NCI-H748 (cell line): ENCODE measurements around the gene TRMT44.

Source experiments
- DNase-seq: peaks from one replicate; lab custom pipeline; 2025; ENCODE audit not compliant: unreplicated experiment; lab: John Stamatoyannopoulos, UW

TRMT44 gene

DNA sequence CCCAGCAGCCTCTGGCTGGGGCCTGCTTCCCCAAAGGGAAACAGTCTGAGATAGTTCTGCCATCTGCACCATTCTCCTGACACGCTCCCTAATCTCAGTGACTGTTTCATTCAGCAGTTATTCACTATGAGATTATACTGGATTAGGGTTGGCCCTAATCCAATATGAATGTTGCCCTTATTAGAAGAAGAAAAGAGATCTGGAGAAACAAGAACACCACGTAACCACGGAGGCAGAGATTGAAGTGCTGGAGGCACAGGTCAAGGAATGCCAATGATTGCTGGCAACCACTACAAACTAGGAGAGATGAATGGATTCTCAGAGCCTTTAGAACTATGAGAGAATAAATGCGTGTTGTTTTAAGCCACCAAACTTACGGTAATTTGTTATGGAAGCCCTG is 7.4 kb upstream of the TRMT44 start:
- DNase-seq = no peak

DNA sequence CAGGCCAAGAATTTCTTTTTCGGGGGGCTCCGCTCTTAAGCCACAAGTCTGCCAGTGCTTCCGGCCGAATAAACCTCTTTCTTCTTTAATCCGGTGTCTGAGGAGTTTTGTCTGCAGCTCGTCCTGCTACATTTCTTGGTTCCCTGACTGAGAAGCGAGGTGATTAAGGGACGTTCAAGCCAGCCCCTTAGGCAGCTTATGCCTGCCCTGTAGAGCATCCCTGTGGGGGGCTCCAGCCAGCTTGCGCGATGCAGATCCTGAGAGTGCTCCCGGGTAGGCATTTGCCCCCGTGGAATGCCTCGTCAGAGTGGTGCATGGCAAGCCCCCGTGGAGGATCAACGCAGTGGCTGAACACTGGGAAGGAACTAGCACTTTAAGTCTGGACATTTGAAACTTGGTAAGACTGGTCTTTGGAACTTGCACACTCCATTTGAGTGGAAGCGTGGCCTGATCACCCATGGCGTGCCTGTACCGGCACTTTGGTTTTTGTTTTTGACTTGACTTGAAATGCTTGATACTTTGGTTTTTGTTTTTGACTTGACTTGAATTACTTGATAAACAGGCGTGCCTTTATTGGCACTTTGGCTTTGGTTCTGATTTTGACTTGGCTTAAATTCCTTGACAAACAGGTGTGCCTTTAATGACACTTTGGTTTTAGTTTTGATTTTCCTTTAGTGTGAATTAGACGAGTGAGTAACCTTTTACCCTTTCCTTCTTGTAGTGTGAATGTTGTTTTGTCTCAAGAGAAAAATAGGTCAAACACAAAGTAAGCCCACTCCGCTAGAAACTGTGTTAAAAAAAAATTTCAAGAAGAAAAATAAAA is 6.1 kb upstream of the TRMT44 start:
- DNase-seq = no peak

DNA sequence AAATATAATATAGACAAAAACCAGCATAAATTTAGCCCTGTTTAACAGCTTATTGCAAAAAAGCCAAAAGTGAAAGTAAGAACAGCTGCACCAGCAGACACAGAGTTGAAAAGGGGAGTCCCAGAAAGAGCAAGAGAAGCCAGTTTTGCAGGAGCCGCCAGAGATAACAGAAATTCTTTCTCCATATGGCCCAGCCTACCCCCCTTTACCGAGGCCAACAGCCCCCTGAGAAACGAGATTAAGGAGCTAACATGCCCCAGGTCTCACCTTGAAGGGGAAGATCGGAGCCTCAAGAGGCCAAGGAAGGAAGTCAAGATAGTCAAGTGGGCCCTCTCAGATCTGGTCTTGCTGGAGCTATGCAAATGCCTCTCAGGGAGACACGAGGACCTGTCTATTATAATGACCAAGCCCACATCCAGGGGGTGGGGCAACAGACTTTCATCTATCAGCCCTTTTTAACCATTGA is 4.9 kb upstream of the TRMT44 start:
- DNase-seq = no peak

DNA sequence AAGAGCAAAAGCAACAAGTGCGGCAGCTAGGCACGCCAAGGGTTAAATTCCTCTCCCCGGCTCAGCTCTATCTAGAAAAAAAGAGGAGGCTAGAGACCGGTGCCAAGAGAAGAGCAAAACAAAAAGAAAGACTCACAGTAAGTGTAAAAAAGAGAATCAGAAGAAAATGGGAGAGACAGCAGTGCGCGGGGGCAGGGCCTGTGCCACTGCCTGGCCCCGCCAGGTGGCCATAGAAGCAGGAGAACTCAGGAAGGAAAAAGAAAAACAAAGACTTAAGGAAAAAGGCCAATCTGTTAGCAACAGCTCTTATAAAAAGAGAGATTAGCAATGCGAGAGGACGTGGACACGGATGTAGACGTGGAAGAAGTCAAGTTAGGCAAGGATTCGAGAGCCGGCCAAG is 3.3 kb upstream of the TRMT44 start:
- no peak for DNase-seq

DNA sequence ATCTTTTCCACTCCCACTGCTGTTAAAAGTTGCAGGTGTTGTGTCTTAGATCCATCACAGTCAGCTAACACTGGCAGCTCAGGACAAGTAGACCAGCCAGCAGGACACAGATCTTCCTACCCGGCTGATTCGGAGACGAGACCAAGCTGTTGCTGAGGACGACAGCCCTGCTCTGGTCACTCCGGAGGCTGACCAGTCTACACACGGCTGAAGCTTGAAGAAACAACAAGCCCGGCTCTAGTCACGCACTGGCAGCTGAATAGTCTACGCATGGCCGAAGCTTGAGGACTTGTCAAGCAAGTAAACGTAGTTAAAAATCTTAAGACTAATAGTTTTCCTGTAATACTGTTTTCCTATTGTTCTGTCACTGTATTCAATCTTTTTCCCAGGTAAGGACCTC is 1.8 kb upstream of the TRMT44 start:
- no peak for DNase-seq

DNA sequence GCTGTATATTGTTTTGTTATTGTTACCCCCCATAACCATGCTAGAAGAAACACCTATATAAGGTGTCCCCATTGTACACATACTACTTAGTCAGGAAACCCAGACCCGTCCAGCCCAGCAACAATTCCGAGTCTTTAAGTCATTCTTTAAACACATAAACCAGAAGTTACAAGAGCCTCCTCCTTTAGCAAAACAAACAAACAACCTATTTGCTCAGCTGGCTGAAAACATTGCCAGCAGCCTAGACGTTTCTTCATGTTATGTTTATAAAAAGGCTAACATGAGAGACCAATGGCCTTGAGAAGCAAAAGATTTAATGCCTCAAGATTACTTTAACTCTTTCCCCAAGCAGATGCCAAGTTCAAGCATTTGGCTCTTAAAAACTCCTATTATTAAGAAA is 1.4 kb upstream of the TRMT44 start:
- no peak for DNase-seq

DNA sequence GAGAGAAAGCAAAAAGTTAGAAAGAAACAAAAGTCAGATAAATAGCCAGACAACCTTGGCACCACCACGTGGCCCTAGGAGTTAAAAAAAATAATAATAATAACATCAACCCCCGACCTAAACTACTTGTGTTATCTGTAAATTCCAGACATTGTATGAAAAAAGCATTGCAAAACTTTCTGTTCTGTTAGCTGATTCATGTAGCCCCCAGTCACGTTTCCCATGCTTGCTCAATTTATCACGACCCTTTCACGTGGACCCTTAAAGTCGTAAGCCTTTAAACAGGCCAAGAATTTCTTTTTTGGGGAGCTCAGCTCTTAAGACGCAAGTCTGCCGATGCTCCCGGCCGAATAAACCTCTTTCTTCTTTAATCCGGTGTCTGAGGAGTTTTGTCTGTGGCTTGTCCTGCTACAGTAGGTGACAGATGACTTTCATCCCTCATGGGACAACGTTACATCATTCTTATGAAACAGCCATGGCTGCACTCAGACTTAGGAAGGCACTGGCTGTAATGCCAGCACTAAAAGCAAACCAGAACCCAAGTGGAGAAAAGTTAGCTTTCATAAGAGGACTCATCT is 574 bp upstream of the TRMT44 start:
- peak; percentile 38 for DNase-seq

DNA sequence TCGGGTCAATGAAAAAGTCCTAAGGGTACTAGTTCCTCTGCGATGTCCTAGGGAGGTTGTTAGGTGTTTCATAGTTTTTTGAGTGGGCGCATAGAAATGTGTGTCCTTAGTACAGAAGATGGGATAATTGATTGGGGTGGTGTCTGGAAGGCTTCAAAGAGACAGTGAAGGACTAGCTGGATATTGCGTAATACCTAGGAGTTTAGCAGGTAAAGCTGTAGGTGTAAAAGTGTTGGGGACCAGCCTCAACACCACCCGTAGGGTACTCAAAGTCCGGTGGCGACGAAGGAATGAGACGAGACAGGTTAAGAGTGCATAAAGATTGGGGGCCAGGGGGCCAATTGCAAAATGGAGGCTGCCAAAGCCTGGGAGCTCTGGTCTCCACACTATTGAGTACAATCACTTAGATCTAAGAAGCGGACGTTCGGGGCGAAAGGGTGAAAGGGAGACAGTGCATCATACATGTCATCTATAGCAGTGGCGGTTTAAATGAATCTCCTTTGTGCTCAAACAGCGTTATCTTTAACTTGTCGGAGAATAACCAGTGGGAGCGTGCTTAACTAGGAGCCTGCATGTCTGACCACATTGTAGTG is 1.0 kb downstream of the TRMT44 start:
- DNase-seq = no peak

DNA sequence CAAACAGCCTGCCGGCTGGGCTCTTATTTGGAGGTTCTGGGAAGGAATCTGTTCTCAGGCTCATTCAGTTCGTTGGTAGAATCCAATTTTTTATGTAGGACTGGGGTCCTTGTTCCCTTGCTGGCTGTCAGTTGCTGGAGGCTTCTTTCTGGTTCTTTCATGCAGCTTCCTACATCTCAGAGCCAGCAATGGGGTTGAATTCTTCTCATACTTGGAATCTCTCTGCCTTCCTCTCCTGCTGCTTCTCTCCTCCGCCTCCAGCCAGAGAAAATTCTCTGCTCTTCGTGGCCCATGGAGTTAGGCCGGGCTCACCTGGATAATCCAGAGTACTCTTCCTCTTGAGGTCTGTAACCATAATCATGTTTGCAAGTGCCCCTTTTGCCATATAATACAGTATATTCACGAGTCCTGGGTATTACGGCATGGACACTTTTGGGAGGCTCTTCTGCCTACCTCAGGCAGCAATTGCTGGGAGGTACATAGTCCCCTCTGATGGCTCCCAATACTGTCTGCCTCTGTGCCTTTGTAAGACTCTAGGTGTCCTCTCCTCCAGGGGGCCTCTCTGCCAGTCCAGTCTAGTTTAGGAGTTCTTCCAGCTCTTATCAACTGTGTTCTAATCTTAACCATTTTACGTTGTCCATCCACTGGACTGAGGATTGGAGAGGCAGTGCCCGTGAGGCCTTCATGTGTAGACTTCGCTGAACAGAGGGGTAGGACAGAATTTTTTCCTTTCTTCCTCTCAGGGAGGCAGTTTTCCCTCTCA is 2.2 kb downstream of the TRMT44 start:
- DNase-seq = no peak

DNA sequence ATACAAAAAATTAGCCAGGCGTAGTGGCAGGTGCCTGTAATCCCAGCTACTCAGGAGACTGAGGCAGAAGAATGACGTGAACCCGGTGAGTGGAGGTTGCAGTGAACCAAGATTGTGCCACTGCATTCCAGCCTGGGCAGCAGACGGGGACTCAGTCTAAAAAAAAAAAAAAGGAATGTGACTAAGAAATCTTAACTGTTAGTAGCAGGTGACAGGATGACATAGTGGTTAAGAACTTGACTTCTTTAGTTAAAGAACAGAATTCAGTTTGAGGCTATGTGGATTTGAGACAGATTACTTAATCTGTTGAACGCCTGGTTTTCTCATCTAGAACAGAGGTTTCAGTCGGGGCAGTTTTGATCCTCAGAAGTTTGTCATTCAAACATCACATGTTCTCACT is 3.2 kb downstream of the TRMT44 start:
- no peak for DNase-seq

DNA sequence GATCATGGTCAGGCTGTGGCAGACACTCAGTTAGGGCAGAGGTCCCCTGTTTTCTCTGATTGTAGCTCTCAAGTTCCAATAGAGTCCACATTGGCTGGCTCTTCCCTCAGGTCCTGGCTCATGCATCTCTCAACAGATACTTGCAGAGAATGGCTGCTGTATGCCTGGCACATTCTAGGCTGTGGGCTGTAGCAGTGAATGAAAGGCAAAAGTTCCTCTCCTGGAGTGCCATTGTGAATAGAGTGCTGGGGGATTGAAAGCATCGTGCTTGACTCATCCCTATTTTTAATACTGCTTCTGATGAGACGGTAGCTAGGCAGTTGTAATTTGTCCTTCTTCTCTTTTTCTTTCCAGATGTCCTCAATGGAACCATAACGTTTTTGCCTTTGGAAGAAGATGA is 5.5 kb downstream of the TRMT44 start:
- DNase-seq = no peak

DNA sequence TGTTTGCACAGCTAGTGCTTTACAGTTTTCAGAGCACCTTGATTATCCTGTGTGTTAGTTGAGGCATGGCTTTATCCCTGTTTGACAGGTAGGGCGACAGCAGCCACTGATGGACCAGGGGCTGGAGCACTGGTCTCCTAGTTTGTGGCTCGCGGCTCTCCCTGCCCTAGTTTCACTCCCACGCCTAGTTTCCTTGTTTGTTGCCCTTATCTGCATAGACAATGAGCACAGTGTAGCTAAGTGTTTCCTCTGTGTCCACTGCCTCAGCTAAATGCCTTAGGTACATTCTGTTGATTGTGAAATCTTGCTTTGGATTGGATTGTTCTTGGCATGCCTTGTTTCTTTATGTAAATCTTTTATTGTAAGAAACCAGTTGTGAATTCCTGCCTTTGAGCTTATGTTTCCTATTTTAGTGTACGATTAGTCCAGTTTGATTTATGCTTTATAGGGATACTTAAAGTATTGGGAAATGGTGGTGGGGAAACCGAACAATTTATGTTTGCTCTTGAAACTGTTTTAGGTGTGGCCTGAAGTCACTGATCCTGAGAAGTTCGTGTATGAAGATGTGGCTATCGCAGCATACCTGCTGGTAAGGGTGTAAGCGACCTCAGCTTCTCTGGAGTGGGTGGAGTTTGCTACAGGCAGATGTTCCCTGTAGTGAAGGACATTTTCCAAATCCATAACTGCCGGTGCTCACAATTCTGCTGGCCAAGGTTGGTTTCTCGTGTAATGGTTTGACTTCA is 11.0 kb downstream of the TRMT44 start:
- DNase-seq = no peak

DNA sequence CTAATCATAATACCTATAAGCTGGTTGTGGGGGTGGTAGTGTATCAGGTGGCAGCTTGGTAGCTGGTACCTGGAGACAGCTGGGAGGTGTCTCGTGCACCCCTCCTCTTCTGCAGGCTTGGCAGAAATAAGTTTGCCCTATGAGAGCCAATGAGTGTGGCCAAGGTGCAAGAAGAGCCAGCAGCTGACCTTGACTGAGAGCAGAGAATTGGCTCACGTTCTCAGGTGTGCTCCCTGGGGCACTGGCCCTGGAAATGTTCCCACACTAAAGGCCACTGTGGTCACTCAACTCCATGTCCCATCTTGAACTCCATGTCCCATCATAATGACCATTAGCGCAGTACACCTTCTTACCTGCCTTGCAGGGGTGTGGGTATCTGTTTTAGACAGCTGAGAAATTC is 13.4 kb downstream of the TRMT44 start:
- DNase-seq = no peak

DNA sequence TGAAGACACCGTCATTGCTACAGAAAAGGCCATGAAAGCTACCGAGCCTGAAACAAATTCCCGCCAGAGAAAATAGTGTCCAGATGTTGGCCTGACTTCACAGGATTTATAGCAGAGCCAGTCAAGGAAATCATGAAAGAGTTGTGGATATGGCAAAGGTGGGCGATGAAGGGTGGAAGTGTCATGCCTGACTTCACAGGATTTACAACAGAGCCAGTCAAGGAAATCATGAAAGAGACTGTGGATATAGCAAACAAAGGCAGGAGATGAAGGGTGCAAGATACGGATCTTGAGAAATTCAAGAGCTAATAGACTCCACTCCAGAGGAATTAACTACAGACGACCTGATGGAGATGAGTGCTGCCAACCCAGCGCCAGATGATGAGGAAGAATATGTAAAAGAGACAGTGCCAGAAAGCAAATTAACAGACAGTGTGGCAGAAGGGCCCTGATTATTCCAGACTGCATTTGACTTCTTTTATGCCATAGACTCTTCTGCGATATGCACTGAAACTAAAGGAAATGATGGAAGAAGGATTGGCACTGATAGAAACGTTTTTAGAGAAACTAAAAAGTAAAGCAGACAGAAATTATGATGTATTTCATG is 17.2 kb downstream of the TRMT44 start:
- no peak for DNase-seq

DNA sequence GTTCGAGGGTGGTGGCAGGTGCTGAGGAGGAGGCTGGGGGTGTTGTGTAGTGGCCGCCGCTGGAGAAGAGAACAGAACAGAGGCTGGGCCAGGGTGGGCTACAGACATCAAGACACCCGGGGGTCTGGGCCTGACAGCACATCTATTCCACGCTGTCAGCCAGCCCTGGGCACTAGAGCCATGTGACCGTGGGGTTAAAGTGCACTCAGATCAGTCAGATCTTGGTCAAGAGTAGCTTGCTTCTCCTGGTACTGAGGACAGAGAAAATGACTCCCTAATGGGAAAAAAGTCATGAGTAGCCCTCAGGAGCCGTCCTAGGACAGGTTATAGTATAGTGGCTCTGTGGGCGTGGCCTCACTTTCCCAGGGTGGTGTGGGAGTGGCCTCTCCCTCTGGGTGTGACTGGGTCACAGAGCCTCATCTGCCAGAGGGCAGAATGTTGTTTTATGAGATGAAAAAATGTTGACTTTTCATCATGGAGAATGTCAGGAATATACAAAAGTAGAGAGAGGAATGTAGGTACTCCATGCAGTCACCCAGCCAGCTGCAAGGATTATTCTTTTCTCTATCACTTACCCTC is 19.4 kb downstream of the TRMT44 start:
- DNase-seq = no peak

DNA sequence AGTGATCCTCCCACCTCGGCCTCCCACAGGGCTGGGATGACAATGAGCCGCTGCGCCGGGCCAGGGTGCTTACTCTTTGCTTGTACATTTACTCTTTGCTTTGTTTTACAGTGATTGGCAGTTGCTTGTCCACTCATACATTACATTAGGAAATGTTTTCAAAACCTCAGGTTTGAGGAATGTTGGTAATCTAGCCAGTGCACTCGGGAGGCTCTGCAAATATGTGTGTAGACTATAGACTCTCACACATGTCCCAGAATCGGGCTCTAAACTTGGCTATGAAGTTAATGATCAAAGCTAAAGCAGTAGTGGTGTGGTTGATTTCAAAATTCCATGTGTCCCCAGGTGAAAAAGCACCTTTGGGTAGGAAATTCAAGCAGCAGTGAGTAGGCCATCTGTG is 20.5 kb downstream of the TRMT44 start:
- DNase-seq = no peak

DNA sequence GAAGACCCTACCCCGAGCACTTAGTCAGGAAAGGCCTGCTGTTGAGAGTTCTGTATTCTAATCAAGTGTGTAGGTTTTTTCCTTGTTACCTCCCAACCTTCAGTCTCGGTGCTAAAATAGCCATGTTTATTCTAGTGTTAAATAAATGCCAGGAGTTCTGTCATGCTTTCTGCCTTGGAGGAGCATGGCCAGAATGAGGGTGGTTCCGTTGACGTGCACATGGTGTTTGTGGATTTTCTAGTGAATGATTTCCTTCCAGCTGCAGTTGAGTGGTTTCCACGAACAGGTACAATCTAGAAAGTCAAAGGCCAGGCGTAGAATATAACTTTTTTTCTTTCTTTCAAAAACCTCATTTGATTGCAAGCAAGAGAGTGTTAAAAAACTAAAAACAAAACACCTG is 21.0 kb downstream of the TRMT44 start:
- no peak for DNase-seq

DNA sequence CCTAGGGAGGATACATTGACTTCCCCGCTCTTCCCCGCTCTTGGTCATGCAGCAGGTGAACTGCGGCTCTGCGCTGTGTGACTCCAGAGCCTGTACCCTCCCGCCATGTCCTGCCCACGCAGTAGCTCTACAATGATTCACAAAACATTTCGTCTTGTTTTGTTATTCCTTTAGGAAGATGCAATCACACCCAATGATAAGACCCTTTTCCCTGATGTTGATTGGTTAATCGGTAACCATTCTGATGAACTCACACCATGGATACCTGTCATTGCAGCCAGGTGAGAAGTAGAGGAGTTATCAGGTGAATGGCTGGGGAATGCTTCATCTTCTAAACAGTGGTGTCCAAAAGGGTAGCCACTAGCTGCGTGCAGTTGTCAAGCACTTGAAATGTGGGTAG is 23.2 kb downstream of the TRMT44 start:
- DNase-seq = no peak

DNA sequence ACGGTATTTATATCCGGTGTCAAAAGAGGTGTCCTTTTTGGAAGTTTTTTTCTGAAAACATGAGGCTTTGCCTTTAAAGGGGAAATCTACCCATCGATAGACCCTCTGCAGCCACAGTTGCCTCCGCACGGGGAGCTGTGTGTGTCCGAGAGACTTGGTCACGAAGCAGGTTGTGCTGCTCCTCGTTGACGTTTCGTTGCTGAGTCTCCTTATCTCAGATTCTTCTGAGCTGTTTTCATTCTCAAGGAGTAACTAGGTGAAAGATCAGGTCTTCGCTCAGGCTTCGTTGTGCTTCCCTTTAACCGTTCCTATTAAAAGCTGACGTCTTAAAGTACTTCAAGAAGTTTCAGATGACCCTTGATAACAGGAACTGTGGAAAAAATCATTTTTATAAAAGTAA is 23.8 kb downstream of the TRMT44 start:
- DNase-seq = no peak
